ENCODE results near the gene TTLL7. TPM values are rescaled to one million over a fixed set of nuclear protein-coding genes. Genes with fewer than 3 reads are reported as not detected.

Gene TTLL7
- total RNA-seq, 2 experiments from 2014 or later = 0.76 to 0.90 TPM

DNA sequence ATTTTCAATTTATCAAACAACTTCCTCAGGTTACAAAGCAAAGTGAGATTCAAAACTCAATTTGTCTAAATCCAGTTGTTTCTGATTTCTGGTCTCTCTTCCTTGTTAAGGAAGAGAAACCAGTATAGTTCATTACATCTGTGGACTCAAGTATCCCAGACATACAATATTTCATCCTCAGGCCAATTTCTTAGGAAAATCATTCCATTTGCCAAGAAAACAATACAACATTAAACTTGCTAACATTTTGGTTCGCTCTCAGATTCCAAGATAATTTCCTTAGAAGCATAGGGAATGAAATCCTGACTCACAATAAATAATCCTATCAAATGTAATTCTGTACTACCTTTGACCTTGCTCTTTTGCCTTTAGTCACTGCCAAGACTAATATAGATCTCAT lies 11.2 kb upstream of the TTLL7 start:
- CTCF ChIA-PET = no interaction called here
- Mint-ChIP-seq H3K4me1 (ENCODE audit: low read depth) (no peaks in the 10 kb centered on the region), H3K9me3 (peaks cover 5% of the 10 kb centered on the region), H3K4me3 (no peak overlapping the region), H3K27ac (no peak overlapping the region), H3K27me3 (peaks cover 17% of the 10 kb centered on the region), H3K36me3 (no peaks in the 10 kb centered on the region)
- POLR2A ChIA-PET = no interaction called here
- intact Hi-C loops (cut with micrococcal nuclease) = no loop called here
- DNase-seq = no peak

- Mint-ChIP-seq H3K27me3 (peaks cover 25% of the 10 kb centered on the region), H3K27ac (no peak overlapping the region), H3K4me1 (ENCODE audit: low read depth) (no peaks in the 10 kb centered on the region), H3K4me3 (no peak overlapping the region), H3K9me3 (peaks cover 5% of the 10 kb centered on the region), H3K36me3 (no peaks in the 10 kb centered on the region)
- ChIA-PET POLR2A (no interaction called here), CTCF (no interaction called here)
- intact Hi-C loops (cut with micrococcal nuclease) = no loop called here
- DNase-seq = no peak
Observed at GRCh38 chr1:84008631-84009030, 9.7 kb upstream of the TTLL7 start.

GRCh38 chr1:84006591-84006990 lies 7.7 kb upstream of the TTLL7 start:
- H3K4me3 Mint-ChIP-seq = no peak overlapping the region
- H3K27ac Mint-ChIP-seq = no peak overlapping the region
- ChIA-PET CTCF (no interaction called here), POLR2A (no interaction called here)
- H3K9me3 Mint-ChIP-seq = peaks cover 5% of the 10 kb centered on the region
- H3K36me3 Mint-ChIP-seq = no peaks in the 10 kb centered on the region
- intact Hi-C loops (cut with micrococcal nuclease) = no loop called here
- H3K27me3 Mint-ChIP-seq = peaks cover 30% of the 10 kb centered on the region
- H3K4me1 Mint-ChIP-seq (ENCODE audit: low read depth) = no peaks in the 10 kb centered on the region
- no peak for DNase-seq

DNA sequence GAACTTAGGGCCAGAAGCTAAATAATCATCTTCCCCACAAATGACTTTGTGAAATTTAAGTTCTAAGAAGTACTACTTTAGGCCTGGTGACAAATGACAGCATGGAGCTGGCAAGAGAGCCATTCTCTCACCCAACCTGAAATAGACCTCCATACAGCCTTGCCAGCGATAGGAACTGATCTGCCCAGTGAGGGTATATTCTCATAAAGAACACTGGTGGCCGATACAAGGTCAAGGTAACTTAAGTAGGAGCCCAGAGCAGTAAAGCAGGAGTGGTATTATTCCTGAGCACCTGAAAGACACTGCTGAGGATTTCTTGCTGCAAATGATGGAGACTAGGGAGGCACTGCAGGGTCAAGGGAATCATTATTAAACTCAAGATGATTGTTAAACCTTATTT lies 2.6 kb upstream of the TTLL7 start:
- intact Hi-C loops (cut with micrococcal nuclease) = no loop called here
- POLR2A ChIA-PET = no interaction called here

GRCh38 chr1:84000954-84001495 lies 2.1 kb upstream of the TTLL7 start:
- no peak for DNase-seq
- Mint-ChIP-seq H3K4me3 (no peak overlapping the region), H3K27me3 (peaks cover 51% of the 10 kb centered on the region), H3K36me3 (no peaks in the 10 kb centered on the region), H3K9me3 (no peaks in the 10 kb centered on the region), H3K4me1 (ENCODE audit: low read depth) (peaks cover 9% of the 10 kb centered on the region), H3K27ac (no peak overlapping the region)
- ChIA-PET CTCF (no interaction called here), POLR2A (no interaction called here)
- intact Hi-C loops (cut with micrococcal nuclease) = no loop called here

More for the DNA sequence above, 2.6 kb upstream of the TTLL7 start:
- Mint-ChIP-seq H3K27ac (no peak overlapping the region), H3K9me3 (peaks cover 3% of the 10 kb centered on the region), H3K4me3 (no peak overlapping the region), H3K36me3 (no peaks in the 10 kb centered on the region), H3K27me3 (peaks cover 46% of the 10 kb centered on the region), H3K4me1 (ENCODE audit: low read depth) (peaks cover 9% of the 10 kb centered on the region)
- DNase-seq = no peak
- CTCF ChIA-PET = interaction anchor here (1.2 kb wide), 1 partner anchor 69 kb away, joined by 3 read pairs; no protein-coding TSS in a partner anchor

DNA sequence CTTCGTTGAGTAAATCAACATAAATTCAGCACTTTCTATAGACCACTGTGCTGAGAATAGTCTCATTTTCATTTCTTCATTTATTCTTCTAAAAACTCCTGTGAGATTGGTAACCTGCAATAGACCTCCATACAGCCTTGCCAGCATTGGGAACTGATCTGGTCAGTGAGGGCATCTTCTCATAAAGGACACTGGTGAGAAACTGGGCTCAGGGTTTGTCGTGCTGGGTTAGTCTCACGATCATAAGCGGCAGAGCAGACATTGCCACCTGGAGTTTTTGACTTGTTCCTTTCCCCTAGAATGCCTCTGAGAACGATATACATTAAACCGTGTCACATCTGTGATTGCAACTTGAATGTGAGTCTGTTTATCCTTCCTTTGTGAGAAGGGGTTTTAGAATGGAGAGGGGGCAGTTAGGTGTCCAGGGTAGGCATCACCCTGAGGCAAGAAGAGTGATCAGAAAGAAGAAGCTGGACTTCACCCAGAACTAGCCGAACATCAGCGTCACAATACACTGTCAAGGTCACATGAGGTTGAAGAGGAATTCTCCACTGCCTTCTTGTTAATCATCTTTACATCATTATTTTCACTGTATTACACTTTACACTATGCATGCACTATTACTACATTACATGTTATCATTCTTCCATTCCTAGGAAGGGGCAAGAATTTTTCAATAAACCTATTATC lies 1.4 kb upstream of the TTLL7 start:
- Mint-ChIP-seq H3K36me3 (no peaks in the 10 kb centered on the region), H3K27me3 (peaks cover 54% of the 10 kb centered on the region), H3K9me3 (no peaks in the 10 kb centered on the region), H3K27ac (no peak overlapping the region), H3K4me1 (ENCODE audit: low read depth) (peaks cover 9% of the 10 kb centered on the region), H3K4me3 (no peak overlapping the region)
- intact Hi-C loops (cut with micrococcal nuclease) = no loop called here
- ChIA-PET CTCF (no interaction called here), POLR2A (no interaction called here)
- no peak for DNase-seq

DNA sequence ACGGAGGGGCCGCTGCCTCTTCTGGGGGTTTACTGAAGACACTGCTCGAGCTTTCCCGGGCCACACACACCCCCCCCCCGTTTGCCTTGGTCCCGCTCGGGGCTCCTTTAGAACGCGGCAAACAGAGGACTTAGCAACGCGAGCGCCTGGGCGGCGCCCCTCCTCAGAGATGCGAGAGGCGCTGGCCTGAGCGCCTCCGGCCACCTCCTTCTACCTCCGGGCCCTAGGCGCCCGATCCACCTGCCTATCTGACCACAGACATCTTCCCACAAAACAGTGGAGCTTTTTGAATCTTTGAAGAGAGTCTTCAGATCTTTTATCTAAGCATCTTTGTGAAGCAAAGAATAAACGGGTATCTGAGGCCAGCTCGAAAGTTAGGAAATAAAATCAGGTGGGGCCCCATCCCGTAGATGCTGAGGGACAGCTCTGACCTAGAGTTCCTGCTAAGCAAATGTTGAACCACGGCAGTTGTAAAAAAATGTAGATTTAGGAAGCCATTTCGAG lies 436 bp upstream of the TTLL7 start:
- H3K36me3 Mint-ChIP-seq = no peaks in the 10 kb centered on the region
- intact Hi-C loops (cut with micrococcal nuclease) = loop anchor here (2.0 to 5.0 kb wide), 2 partner anchors 79 to 123 kb away; no protein-coding TSS in a partner anchor
- no peaks in the 10 kb centered on the region for H3K9me3 Mint-ChIP-seq
- DNase-seq = no peak
- peak overlapping the region; percentile 69 for H3K4me3 Mint-ChIP-seq
- no peak overlapping the region for H3K27ac Mint-ChIP-seq
- peaks cover 9% of the 10 kb centered on the region for H3K4me1 Mint-ChIP-seq (ENCODE audit: low read depth)
- ChIA-PET CTCF (no interaction called here), POLR2A (no interaction called here)
- H3K27me3 Mint-ChIP-seq = peaks cover 54% of the 10 kb centered on the region

DNA sequence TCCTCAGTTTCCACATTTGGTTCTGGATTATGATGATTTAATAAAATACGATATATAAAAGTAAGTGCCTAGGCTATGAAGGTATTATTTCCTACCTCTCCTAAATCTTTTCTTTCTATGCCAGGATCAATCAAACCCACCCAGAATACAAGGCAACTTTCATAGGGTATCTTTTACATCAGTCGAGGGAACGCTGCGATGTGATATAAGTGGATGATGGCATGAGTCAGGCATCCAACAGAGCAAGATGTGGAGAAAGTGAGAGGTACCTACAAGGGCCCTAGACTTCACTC lies 781 bp downstream of the TTLL7 start:
- Mint-ChIP-seq H3K4me1 (ENCODE audit: low read depth) (peaks cover 9% of the 10 kb centered on the region), H3K27me3 (peaks cover 53% of the 10 kb centered on the region), H3K36me3 (no peaks in the 10 kb centered on the region), H3K4me3 (peak overlapping the region; percentile 73), H3K27ac (no peak overlapping the region), H3K9me3 (no peaks in the 10 kb centered on the region)
- DNase-seq = no peak
- intact Hi-C loops (cut with micrococcal nuclease) = loop anchor here (2.0 to 5.0 kb wide), 2 partner anchors 81 to 124 kb away; no protein-coding TSS in a partner anchor
- POLR2A ChIA-PET = no interaction called here
- CTCF ChIA-PET = no interaction called here

GRCh38 chr1:83997631-83998030 lies 1.3 kb downstream of the TTLL7 start:
- ChIA-PET CTCF (no interaction called here), POLR2A (no interaction called here)
- intact Hi-C loops (cut with micrococcal nuclease) = loop anchor here (2.0 to 5.0 kb wide), 2 partner anchors 81 to 125 kb away; no protein-coding TSS in a partner anchor
- Mint-ChIP-seq H3K36me3 (no peaks in the 10 kb centered on the region), H3K9me3 (no peaks in the 10 kb centered on the region), H3K27ac (no peak overlapping the region), H3K4me3 (no peak overlapping the region), H3K27me3 (peaks cover 55% of the 10 kb centered on the region), H3K4me1 (ENCODE audit: low read depth) (peaks cover 9% of the 10 kb centered on the region)
- DNase-seq = no peak

DNA sequence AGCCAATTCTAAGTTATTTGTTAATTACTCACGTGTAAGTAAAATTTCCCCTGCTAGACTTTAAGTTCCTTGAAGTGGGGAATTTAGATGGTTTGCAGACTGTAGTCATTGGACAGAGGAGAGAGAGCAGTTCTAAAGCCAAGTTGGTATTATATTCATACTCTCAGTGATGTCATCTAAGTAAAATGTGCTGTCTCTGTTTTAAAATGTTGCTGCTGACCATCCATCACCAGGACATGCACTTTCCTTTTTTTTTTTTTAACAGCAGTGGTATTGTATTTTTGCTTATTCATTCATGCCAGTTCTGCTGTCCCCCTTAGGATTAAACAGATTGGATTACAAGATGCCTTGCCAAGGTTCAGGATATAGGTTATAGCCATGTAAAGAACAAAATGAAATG lies 2.3 kb downstream of the TTLL7 start:
- no peak overlapping the region for H3K27ac Mint-ChIP-seq
- H3K9me3 Mint-ChIP-seq = no peaks in the 10 kb centered on the region
- no peak overlapping the region for H3K4me3 Mint-ChIP-seq
- CTCF ChIA-PET = no interaction called here
- DNase-seq = no peak
- POLR2A ChIA-PET = no interaction called here
- peaks cover 55% of the 10 kb centered on the region for H3K27me3 Mint-ChIP-seq
- no peaks in the 10 kb centered on the region for H3K36me3 Mint-ChIP-seq
- intact Hi-C loops (cut with micrococcal nuclease) = loop anchor here (5.0 kb wide), 1 partner anchor 126 kb away; no protein-coding TSS in a partner anchor
- peaks cover 9% of the 10 kb centered on the region for H3K4me1 Mint-ChIP-seq (ENCODE audit: low read depth)

DNA sequence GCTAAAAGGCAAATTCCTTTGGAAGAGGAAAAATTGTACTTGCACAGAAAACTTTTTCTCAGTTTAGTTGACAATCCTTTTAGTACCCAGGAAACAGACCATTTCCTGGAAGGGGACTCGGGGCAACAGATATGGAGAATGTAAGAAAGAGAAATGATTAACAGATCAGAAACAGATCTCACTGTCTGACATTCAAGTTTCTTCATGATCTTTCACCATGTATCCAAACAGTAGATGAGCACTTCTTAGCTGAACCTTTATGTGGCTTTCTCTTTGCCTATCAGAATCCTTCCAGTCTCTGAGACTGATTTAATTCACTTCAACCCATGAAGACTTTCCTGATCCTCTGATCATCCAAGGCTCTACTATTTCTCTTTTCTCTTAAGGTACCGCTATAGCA lies 2.7 kb downstream of the TTLL7 start:
- CTCF ChIA-PET = no interaction called here
- DNase-seq = no peak
- POLR2A ChIA-PET = no interaction called here
- H3K4me1 Mint-ChIP-seq (ENCODE audit: low read depth) = peaks cover 9% of the 10 kb centered on the region
- no peak overlapping the region for H3K27ac Mint-ChIP-seq
- intact Hi-C loops (cut with micrococcal nuclease) = loop anchor here (5.0 kb wide), 1 partner anchor 126 kb away; no protein-coding TSS in a partner anchor
- no peaks in the 10 kb centered on the region for H3K36me3 Mint-ChIP-seq
- no peak overlapping the region for H3K4me3 Mint-ChIP-seq
- H3K9me3 Mint-ChIP-seq = no peaks in the 10 kb centered on the region
- peaks cover 51% of the 10 kb centered on the region for H3K27me3 Mint-ChIP-seq

- ChIA-PET POLR2A (no interaction called here), CTCF (no interaction called here)
- peaks cover 9% of the 10 kb centered on the region for H3K4me1 Mint-ChIP-seq (ENCODE audit: low read depth)
- no peak for DNase-seq
- H3K36me3 Mint-ChIP-seq = no peaks in the 10 kb centered on the region
- no peaks in the 10 kb centered on the region for H3K9me3 Mint-ChIP-seq
- H3K4me3 Mint-ChIP-seq = no peak overlapping the region
- intact Hi-C loops (cut with micrococcal nuclease) = loop anchor here (5.0 kb wide), 1 partner anchor 127 kb away; no protein-coding TSS in a partner anchor
- no peak overlapping the region for H3K27ac Mint-ChIP-seq
- H3K27me3 Mint-ChIP-seq = peaks cover 51% of the 10 kb centered on the region
Observed at GRCh38 chr1:83995649-83996048, 3.3 kb downstream of the TTLL7 start.

- H3K27me3 Mint-ChIP-seq = peaks cover 45% of the 10 kb centered on the region
- CTCF ChIA-PET = no interaction called here
- no peak overlapping the region for H3K4me3 Mint-ChIP-seq
- H3K36me3 Mint-ChIP-seq = no peaks in the 10 kb centered on the region
- no peak for DNase-seq
- no peak overlapping the region for H3K27ac Mint-ChIP-seq
- H3K9me3 Mint-ChIP-seq = no peaks in the 10 kb centered on the region
- POLR2A ChIA-PET = interaction anchor here (0.6 kb wide), 1 partner anchor 223 kb away, joined by 3 read pairs; no protein-coding TSS in a partner anchor
- intact Hi-C loops (cut with micrococcal nuclease) = no loop called here
- no peaks in the 10 kb centered on the region for H3K4me1 Mint-ChIP-seq (ENCODE audit: low read depth)
Observed at GRCh38 chr1:83994111-83994510, 4.8 kb downstream of the TTLL7 start.

Measured in activated CD4-positive, alpha-beta memory T cell treated with anti-CD3 and anti-CD28 coated beads for 36 hours (primary cell).